Naive thymus-derived CD4-positive, alpha-beta T cell (primary cell): ENCODE data around the gene SUFU. TPM values are rescaled to one million over a fixed set of nuclear protein-coding genes. Genes with fewer than 3 reads are reported as not detected.

ENCODE experiments used
- ATAC-seq: fragments of 150-1000 bp; cut with Tn5 transposase; 2 replicates; pipeline ENCODE4 v1.10.0; 2021; ENCODE audit warnings: mild to moderate bottlenecking, moderate library complexity
- CTCF ChIA-PET: fragments of 350-600 bp; sonication (Branson Sonifier 250); formaldehyde crosslinking; loops from one replicate; lab custom pipeline; 2021; ENCODE audit warnings: antibody characterized with exemption; lab: Charles Lee
- POLR2A ChIA-PET: fragments of 350-600 bp; sonication (Branson Sonifier 250); formaldehyde crosslinking; loops from one replicate; lab custom pipeline; 2021; ENCODE audit warnings: antibody characterized with exemption, inconsistent platforms; lab: Charles Lee
- DNase-seq, 9 donors: peaks; one replicate each; pipeline versions ENCODE4 v3.0.0 to v3.0.0-alpha.2; 2020 to 2022; ENCODE audit warnings: mixed read lengths in 1 of 9
- H3K27ac ChIP-seq: one replicate; pipeline ENCODE4 v1.7.0; 2013; ENCODE audit warnings: mild to moderate bottlenecking, low read depth, low read length, moderate library complexity
- H3K27me3 ChIP-seq, 2 donors: one replicate each; pipeline ENCODE4 v1.7.0; 2013; ENCODE audit warnings: low read length in 2 of 2, mild to moderate bottlenecking in 2 of 2, moderate library complexity in 2 of 2; ENCODE audit not compliant: control insufficient read depth in 2 of 2, insufficient read depth in 2 of 2
- H3K36me3 ChIP-seq, 3 experiments: 1 replicate in 2 of 3; 2 replicates in 1 of 3; pipeline ENCODE4 v1.7.0; 2013; ENCODE audit warnings: low read length in 3 of 3, mild to moderate bottlenecking in 3 of 3, moderate library complexity in 1 of 3; ENCODE audit not compliant: insufficient read depth in 3 of 3, control insufficient read depth in 2 of 3
- H3K4me1 ChIP-seq, 2 donors: one replicate each; pipeline ENCODE4 v1.7.0; 2013; ENCODE audit warnings: low read length in 2 of 2, mild to moderate bottlenecking in 2 of 2, moderate library complexity in 1 of 2; ENCODE audit not compliant: control insufficient read depth in 2 of 2, insufficient read depth in 2 of 2
- H3K4me3 ChIP-seq: 2 replicates; pipeline ENCODE4 v1.7.0; 2013; ENCODE audit warnings: mild to moderate bottlenecking, low read length
- H3K9me3 ChIP-seq, 3 experiments: 1 replicate in 2 of 3; 2 replicates in 1 of 3; pipeline ENCODE4 v1.7.0; 2013; ENCODE audit warnings: low read length in 3 of 3; ENCODE audit not compliant: control insufficient read depth in 2 of 3
- H3K27ac Mint-ChIP-seq, 9 donors: one replicate each; pipeline ENCODE4 v1.8.0; 2020 to 2022; ENCODE audit warnings: mixed read lengths in 9 of 9, mild to moderate bottlenecking in 8 of 9, moderate library complexity in 5 of 9, inconsistent platforms in 2 of 9
- H3K27me3 Mint-ChIP-seq, 5 donors: one replicate each; pipeline ENCODE4 v1.8.0; 2021 to 2022; ENCODE audit warnings: mixed read lengths in 5 of 5, mild to moderate bottlenecking in 1 of 5
- H3K36me3 Mint-ChIP-seq, 5 donors: one replicate each; pipeline ENCODE4 v1.8.0; 2020 to 2022; ENCODE audit warnings: mixed read lengths in 5 of 5, mild to moderate bottlenecking in 3 of 5, inconsistent platforms in 1 of 5
- H3K4me1 Mint-ChIP-seq, 7 donors: one replicate each; pipeline ENCODE4 v1.8.0; 2020 to 2022; ENCODE audit warnings: mixed read lengths in 7 of 7, mild to moderate bottlenecking in 3 of 7, inconsistent platforms in 1 of 7
- H3K4me3 Mint-ChIP-seq, 10 donors: one replicate each; pipeline ENCODE4 v1.8.0; 2020 to 2022; ENCODE audit warnings: mild to moderate bottlenecking in 10 of 10, mixed read lengths in 10 of 10, moderate library complexity in 6 of 10, inconsistent platforms in 2 of 10
- H3K9me3 Mint-ChIP-seq, 11 donors: one replicate each; pipeline ENCODE4 v1.8.0; 2020 to 2022; ENCODE audit warnings: mixed read lengths in 11 of 11, mild to moderate bottlenecking in 4 of 11, inconsistent platforms in 1 of 11, moderate library complexity in 1 of 11
- intact Hi-C, 2 donors: fragments of 100-400 bp; cut with micrococcal nuclease; formaldehyde crosslinking; loops; one replicate each; pipeline ENCODE4 v1.15.1; 2023
- polyA plus RNA-seq, 2 donors: library from polyadenylated mRNA; unstranded; fragments of 300-500 nt; fragmentation: Illumina TruSeq; gene quantifications; one replicate each; pipeline ENCODE4 v1.2.3, GENCODE V29; 2021
- total RNA-seq, 6 experiments: library from RNA in 5 of 6; stranded (reverse) in 5 of 6; gene quantifications; 1 replicate in 5 of 6; 2 replicates in 1 of 6; pipeline ENCODE4 v1.2.3 and lab custom pipeline; 2021 to 2026

Gene SUFU
- total and polyA plus RNA-seq, 7 experiments from 2014 or later: 2.9 to 17.5 (median 14.4) TPM

DNA sequence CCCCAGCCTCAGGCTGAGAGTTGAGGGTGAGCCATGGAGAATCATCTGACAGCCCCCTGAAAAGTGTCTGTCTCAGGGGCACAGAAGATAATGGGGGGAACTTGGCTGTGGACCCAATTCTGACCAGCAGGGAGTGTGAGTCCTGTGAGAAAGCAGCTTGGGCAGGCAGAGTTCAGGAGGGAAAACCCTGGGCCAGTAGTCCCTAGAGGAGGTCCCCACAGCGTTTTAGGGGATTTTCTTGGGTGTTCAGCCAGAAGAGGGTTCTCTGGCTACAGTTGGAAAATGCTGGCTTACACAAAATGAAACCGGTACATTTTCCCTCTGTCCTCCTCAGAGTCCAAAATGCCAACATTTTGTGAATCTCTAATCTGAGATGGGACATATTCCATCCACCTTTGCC lies 104.7 kb downstream of the SUFU start:
- no peaks in the 10 kb centered on the region for H3K9me3 Mint-ChIP-seq
- intact Hi-C loops: no loop called here
- POLR2A ChIA-PET: no interaction called here
- H3K4me1 ChIP-seq: peaks cover 0 to 31% of the 10 kb centered on the region in 2 donors
- DNase-seq (no peak), ATAC-seq (no peak)
- H3K4me3 ChIP-seq: no peak overlapping the region
- peaks cover 0 to 12% (median 0%) of the 10 kb centered on the region in 3 experiments for H3K36me3 ChIP-seq
- H3K27ac ChIP-seq: no peak overlapping the region
- H3K9me3 ChIP-seq: no peaks in the 10 kb centered on the region
- peak overlapping the region in 5 of 9 donors; percentile 33 to 69 (median 45) for H3K27ac Mint-ChIP-seq
- H3K36me3 Mint-ChIP-seq: peaks cover 2 to 23% (median 7%) of the 10 kb centered on the region in 5 donors
- no peak overlapping the region for H3K4me3 Mint-ChIP-seq
- CTCF ChIA-PET: interaction anchor here (0.7 to 1.3 kb wide), 2 partner anchors 67 to 126 kb away, joined by 3 to 4 read pairs; no protein-coding TSS in a partner anchor
- no peaks in the 10 kb centered on the region for H3K27me3 Mint-ChIP-seq
- H3K27me3 ChIP-seq: no peaks in the 10 kb centered on the region
- peaks cover 7 to 45% (median 40%) of the 10 kb centered on the region in 7 donors for H3K4me1 Mint-ChIP-seq

DNA sequence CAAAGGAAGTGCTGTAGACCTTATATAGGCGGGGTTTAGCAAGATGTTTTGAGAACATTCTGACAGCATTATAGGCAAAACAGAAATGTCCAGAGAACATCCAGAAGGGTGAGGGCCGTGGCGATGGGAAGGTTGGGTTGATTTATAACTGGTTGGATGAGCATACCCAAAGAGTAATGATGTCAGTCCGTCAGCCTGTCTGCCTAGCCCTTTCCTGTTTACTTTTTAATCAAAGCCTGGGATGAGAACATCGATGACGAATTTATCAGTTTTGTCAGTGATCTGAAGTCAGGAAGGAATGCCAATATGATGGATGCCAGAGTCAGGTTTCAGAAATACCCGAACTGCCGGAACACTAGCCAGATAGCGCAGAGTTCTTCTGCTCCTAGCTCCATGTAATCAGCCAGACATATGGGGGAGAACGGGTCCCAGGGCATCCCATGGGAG lies 106.7 kb downstream of the SUFU start:
- POLR2A ChIA-PET: no interaction called here
- peak in 6 of 9 donors; percentile 30 to 49 (median 44) for DNase-seq
- no peaks in the 10 kb centered on the region for H3K9me3 Mint-ChIP-seq

GRCh38 chr10:102611514-102612087 lies 107.8 kb downstream of the SUFU start:
- H3K36me3 Mint-ChIP-seq: peaks cover 0 to 8% (median 4%) of the 10 kb centered on the region in 5 donors
- intact Hi-C loops: loop anchor here in 1 of 2 donors (1.0 to 5.0 kb wide), 5 partner anchors 15 to 217 kb away; partner anchors contain the start of gene ACTR1A
- no peaks in the 10 kb centered on the region for H3K9me3 ChIP-seq
- ChIA-PET CTCF (interaction anchor here (0.8 to 1.6 kb wide), 3 partner anchors 11 to 43 kb away, joined by 3 to 4 read pairs (median 3); no protein-coding TSS in a partner anchor), POLR2A (interaction anchor here (0.5 to 4.5 kb wide), 6 partner anchors 27 to 1695 kb away, joined by 3 to 26 read pairs (median 3); partner anchors contain the start of gene TRIM8)
- no peak for ATAC-seq
- no peak for DNase-seq
- no peaks in the 10 kb centered on the region for H3K9me3 Mint-ChIP-seq
- no peaks in the 10 kb centered on the region for H3K27me3 ChIP-seq
- H3K4me3 ChIP-seq: no peak overlapping the region
- H3K27me3 Mint-ChIP-seq: no peaks in the 10 kb centered on the region
- H3K4me3 Mint-ChIP-seq: peak overlapping the region in 6 of 10 donors; percentile 12 to 73 (median 47)
- H3K27ac ChIP-seq: peak overlapping the region; percentile 89
- peak overlapping the region in 8 of 9 donors; percentile 71 to 100 (median 98) for H3K27ac Mint-ChIP-seq
- H3K36me3 ChIP-seq: peaks cover 0 to 13% (median 0%) of the 10 kb centered on the region in 3 experiments
- peaks cover 7 to 48% (median 43%) of the 10 kb centered on the region in 7 donors for H3K4me1 Mint-ChIP-seq
- peaks cover 0 to 36% of the 10 kb centered on the region in 2 donors for H3K4me1 ChIP-seq

More for the DNA sequence above, 106.7 kb downstream of the SUFU start:
- Histone ChIP-seq H3K36me3 (peaks cover 0 to 3% (median 0%) of the 10 kb centered on the region in 3 experiments), H3K4me3 (no peak overlapping the region), H3K4me1 (peaks cover 0 to 36% of the 10 kb centered on the region in 2 donors), H3K9me3 (no peaks in the 10 kb centered on the region), H3K27me3 (no peaks in the 10 kb centered on the region), H3K27ac (peak overlapping the region; percentile 89)
- Mint-ChIP-seq H3K4me1 (peaks cover 7 to 50% (median 43%) of the 10 kb centered on the region in 7 donors), H3K4me3 (peak overlapping the region in 6 of 10 donors; percentile 6 to 69 (median 36)), H3K27ac (peak overlapping the region in 8 of 9 donors; percentile 71 to 100 (median 98)), H3K36me3 (peaks cover 0 to 14% (median 4%) of the 10 kb centered on the region in 5 donors), H3K27me3 (no peaks in the 10 kb centered on the region)
- peak; percentile 8 for ATAC-seq
- intact Hi-C loops: loop anchor here in 1 of 2 donors (5.0 kb wide), 1 partner anchor 62 kb away; no protein-coding TSS in a partner anchor
- CTCF ChIA-PET: interaction anchor here (0.8 kb wide), 1 partner anchor 44 kb away, joined by 3 read pairs; no protein-coding TSS in a partner anchor

DNA sequence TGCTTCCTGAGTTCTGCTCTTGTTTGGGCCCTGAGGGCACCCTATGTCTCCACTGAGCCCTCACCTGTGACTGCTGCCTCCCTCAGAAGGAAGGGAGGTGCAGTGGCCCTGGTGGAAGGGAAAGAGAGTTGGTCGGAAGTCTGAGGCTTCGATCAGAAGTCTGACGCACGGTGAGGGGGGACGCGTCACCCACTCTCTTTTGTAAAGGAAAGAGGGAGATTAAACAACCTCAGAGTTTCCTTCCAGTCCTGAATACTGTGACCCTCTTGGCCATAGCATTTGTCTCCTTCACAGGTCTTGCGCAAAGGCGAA lies 109.1 kb downstream of the SUFU start:
- H3K27me3 Mint-ChIP-seq: no peaks in the 10 kb centered on the region
- no peaks in the 10 kb centered on the region for H3K9me3 Mint-ChIP-seq
- DNase-seq (peak in 7 of 9 donors; percentile 60 to 79 (median 74)), ATAC-seq (peak; percentile 83)
- H3K36me3 Mint-ChIP-seq: peaks cover 0 to 17% (median 5%) of the 10 kb centered on the region in 5 donors
- no peak overlapping the region for H3K4me3 ChIP-seq
- H3K9me3 ChIP-seq: no peaks in the 10 kb centered on the region
- H3K27ac ChIP-seq: peak overlapping the region; percentile 89
- H3K4me1 Mint-ChIP-seq: peaks cover 7 to 46% (median 43%) of the 10 kb centered on the region in 7 donors
- intact Hi-C loops: loop anchor here in 1 of 2 donors (1.0 to 5.0 kb wide), 5 partner anchors 16 to 219 kb away; partner anchors contain the start of gene ACTR1A
- peaks cover 0 to 36% of the 10 kb centered on the region in 2 donors for H3K4me1 ChIP-seq
- H3K36me3 ChIP-seq: peaks cover 0 to 26% (median 5%) of the 10 kb centered on the region in 3 experiments
- ChIA-PET POLR2A (interaction anchor here (1.8 to 4.5 kb wide), 2 partner anchors 20 to 32 kb away, joined by 5 to 26 read pairs; partner anchors contain the start of gene TRIM8), CTCF (interaction anchor here (1.6 kb wide), 1 partner anchor 22 kb away, joined by 4 read pairs; no protein-coding TSS in a partner anchor)
- H3K27ac Mint-ChIP-seq: peak overlapping the region; percentile 71 to 100 (median 97)
- H3K27me3 ChIP-seq: no peaks in the 10 kb centered on the region
- peak overlapping the region in 9 of 10 donors; percentile 22 to 75 (median 52) for H3K4me3 Mint-ChIP-seq

GRCh38 chr10:102613286-102613685 lies 109.5 kb downstream of the SUFU start:
- Mint-ChIP-seq H3K9me3 (no peaks in the 10 kb centered on the region), H3K27ac (peak overlapping the region; percentile 71 to 100 (median 97)), H3K36me3 (peaks cover 0 to 21% (median 5%) of the 10 kb centered on the region in 5 donors), H3K27me3 (no peaks in the 10 kb centered on the region), H3K4me3 (peak overlapping the region in 8 of 10 donors; percentile 40 to 75 (median 55)), H3K4me1 (peaks cover 7 to 46% (median 43%) of the 10 kb centered on the region in 7 donors)
- POLR2A ChIA-PET: interaction anchor here (1.8 to 4.5 kb wide), 2 partner anchors 19 to 32 kb away, joined by 5 to 26 read pairs; partner anchors contain the start of gene TRIM8
- Histone ChIP-seq H3K36me3 (peaks cover 0 to 30% (median 5%) of the 10 kb centered on the region in 3 experiments), H3K27me3 (no peaks in the 10 kb centered on the region), H3K4me1 (peaks cover 0 to 36% of the 10 kb centered on the region in 2 donors), H3K27ac (peak overlapping the region; percentile 89), H3K4me3 (no peak overlapping the region), H3K9me3 (no peaks in the 10 kb centered on the region)
- DNase-seq: peak in 3 of 9 donors; percentile 12 to 39 (median 37)
- intact Hi-C loops: loop anchor here in 1 of 2 donors (2.0 to 5.0 kb wide), 2 partner anchors 16 to 59 kb away; no protein-coding TSS in a partner anchor
- no peak for ATAC-seq
- CTCF ChIA-PET: interaction anchor here (0.6 kb wide), 1 partner anchor 574 kb away, joined by 3 read pairs; no protein-coding TSS in a partner anchor

- ChIA-PET POLR2A (interaction anchor here (0.7 to 4.5 kb wide), 3 partner anchors 19 to 62 kb away, joined by 3 to 26 read pairs (median 5); partner anchors contain the start of gene TRIM8), CTCF (interaction anchor here (0.6 kb wide), 1 partner anchor 574 kb away, joined by 3 read pairs; no protein-coding TSS in a partner anchor)
- Histone ChIP-seq H3K4me3 (no peak overlapping the region), H3K9me3 (no peaks in the 10 kb centered on the region), H3K36me3 (peaks cover 0 to 35% (median 5%) of the 10 kb centered on the region in 3 experiments), H3K27me3 (no peaks in the 10 kb centered on the region), H3K27ac (peak overlapping the region; percentile 89), H3K4me1 (peaks cover 0 to 36% of the 10 kb centered on the region in 2 donors)
- no peak for DNase-seq
- peaks cover 7 to 46% (median 43%) of the 10 kb centered on the region in 7 donors for H3K4me1 Mint-ChIP-seq
- no peaks in the 10 kb centered on the region for H3K27me3 Mint-ChIP-seq
- H3K36me3 Mint-ChIP-seq: peaks cover 0 to 26% (median 5%) of the 10 kb centered on the region in 5 donors
- peak overlapping the region in 1 of 10 donors; percentile 42 for H3K4me3 Mint-ChIP-seq
- no peaks in the 10 kb centered on the region for H3K9me3 Mint-ChIP-seq
- no peak for ATAC-seq
- intact Hi-C loops: loop anchor here in 1 of 2 donors (2.0 to 5.0 kb wide), 2 partner anchors 17 to 59 kb away; no protein-coding TSS in a partner anchor
- peak overlapping the region in 8 of 9 donors; percentile 71 to 100 (median 98) for H3K27ac Mint-ChIP-seq
These were observed 110.0 kb downstream of the SUFU start for GRCh38 chr10:102613785-102614184.
